ENCODE measurements around the gene MRPL51.

DNA sequence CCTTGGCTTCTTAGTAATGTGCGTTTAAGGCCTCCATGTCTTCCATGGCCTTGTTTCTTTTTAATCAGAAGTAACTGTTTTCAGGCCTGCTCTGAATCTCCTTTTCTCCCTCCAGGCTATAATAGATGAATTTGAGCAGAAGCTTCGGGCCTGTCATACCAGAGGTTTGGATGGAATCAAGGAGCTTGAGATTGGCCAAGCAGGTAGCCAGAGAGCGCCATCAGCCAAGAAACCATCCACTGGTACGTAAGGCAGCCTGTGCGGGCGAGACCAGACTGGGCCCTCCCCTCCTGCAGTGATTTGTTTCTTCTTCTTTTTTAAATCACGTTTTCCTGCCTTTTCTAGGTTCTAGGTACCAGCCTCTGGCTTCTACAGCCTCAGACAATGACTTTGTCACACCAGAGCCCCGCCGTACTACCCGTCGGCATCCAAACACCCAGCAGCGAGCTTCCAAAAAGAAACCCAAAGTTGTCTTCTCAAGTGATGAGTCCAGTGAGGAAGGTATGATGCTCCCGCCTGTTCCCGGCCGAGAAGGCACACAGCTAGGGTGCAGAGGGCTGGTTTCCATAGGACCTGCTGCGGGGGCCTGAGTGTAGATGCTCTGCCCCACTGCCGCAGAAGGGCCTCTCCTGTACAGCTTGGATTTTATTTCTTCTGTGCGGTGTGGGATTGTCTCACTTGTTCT is 37.7 kb upstream of the MRPL51 start:
- TF ChIP-seq, protein P1, sequence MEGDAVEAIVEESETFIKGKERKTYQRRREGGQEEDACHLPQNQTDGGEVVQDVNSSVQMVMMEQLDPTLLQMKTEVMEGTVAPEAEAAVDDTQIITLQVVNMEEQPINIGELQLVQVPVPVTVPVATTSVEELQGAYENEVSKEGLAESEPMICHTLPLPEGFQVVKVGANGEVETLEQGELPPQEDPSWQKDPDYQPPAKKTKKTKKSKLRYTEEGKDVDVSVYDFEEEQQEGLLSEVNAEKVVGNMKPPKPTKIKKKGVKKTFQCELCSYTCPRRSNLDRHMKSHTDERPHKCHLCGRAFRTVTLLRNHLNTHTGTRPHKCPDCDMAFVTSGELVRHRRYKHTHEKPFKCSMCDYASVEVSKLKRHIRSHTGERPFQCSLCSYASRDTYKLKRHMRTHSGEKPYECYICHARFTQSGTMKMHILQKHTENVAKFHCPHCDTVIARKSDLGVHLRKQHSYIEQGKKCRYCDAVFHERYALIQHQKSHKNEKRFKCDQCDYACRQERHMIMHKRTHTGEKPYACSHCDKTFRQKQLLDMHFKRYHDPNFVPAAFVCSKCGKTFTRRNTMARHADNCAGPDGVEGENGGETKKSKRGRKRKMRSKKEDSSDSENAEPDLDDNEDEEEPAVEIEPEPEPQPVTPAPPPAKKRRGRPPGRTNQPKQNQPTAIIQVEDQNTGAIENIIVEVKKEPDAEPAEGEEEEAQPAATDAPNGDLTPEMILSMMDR (IDR thresholded peaks at IDR 0.05), result no peak
- no peak for TF ChIP-seq POLR2A (IDR thresholded peaks at IDR 0.05)
